ENCODE results near the gene KCNJ4.

- TF ChIP-seq CTCF (tag by site-specific recombination; IDR thresholded peaks at IDR 0.05) = no peak
- TF ChIP-seq ZNF416 (tag by site-specific recombination; IDR thresholded peaks at IDR 0.05) = no peak
- no peak for TF ChIP-seq ZNF350 (tag by site-specific recombination; IDR thresholded peaks at IDR 0.05)
- no peak for TF ChIP-seq ZNF660 (tag by site-specific recombination; IDR thresholded peaks at IDR 0.05)
- TF ChIP-seq ZNF747 (tag by site-specific recombination; IDR thresholded peaks at IDR 0.05) = no peak
- TF ChIP-seq REST (tag by site-specific recombination; IDR thresholded peaks at IDR 0.05) = no peak
- TF ChIP-seq ZNF138 (tag by site-specific recombination; IDR thresholded peaks at IDR 0.05; ENCODE audit: borderline replicate concordance) = no peak
Observed at GRCh38 chr22:38435965-38436364, 19.0 kb downstream of the KCNJ4 start.
